Measurements from ENCODE around the gene INSYN2B. TPM values are rescaled to one million over a fixed set of nuclear protein-coding genes. Genes with fewer than 3 reads are reported as not detected.

Gene INSYN2B
- total and polyA plus RNA-seq, 2 of the 8 experiments (the other 6 are each of a cell fraction or from before 2014, with no cell fraction given) = not detected

- no peak for TF ChIP-seq GTF2F1 (IDR thresholded peaks at IDR 0.05; ENCODE audit: borderline replicate concordance, low read depth, low read length)
- ChIA-PET POLR2A (ENCODE audit: partially characterized antibody) (no interaction called here), CTCF (ENCODE audit: partially characterized antibody) (interaction anchor here (1.3 to 3.0 kb wide), 7 partner anchors 8 to 130 kb away, joined by 3 to 15 read pairs (median 8); no protein-coding TSS in a partner anchor)
- Histone ChIP-seq H4K20me1 (replicated peaks in 1 of 2; ENCODE audit: control insufficient read depth in 1 of 2, insufficient read depth in 2 of 2, low read length in 2 of 2) (no peaks in the 10 kb centered on the region), H3K14ac (ENCODE audit: insufficient read length) (no peak overlapping the region), H3K18ac (ENCODE audit: extremely low read depth, low read length) (no peak overlapping the region), H3K56ac (replicated peaks; ENCODE audit: insufficient read length, low read depth, low read length) (no peak overlapping the region), H3K4me3 (ENCODE audit: extremely low read depth in 1 of 4, insufficient read depth in 2 of 4, low read depth in 3 of 4, low read length in 4 of 4) (no peak overlapping the region), H3K23me2 (ENCODE audit: low read depth, low read length) (no peaks in the 10 kb centered on the region), H2AK5ac (ENCODE audit: low read depth, low read length) (no peak overlapping the region), H3K9ac (replicated peaks in 1 of 4; ENCODE audit: extremely low read depth in 1 of 4, low read depth in 3 of 4, low read length in 3 of 4) (no peak overlapping the region), H4K8ac (ENCODE audit: extremely low read depth, insufficient read depth, low read length) (no peak overlapping the region), H3K27me3 (replicated peaks in 1 of 4; ENCODE audit: control insufficient read depth in 3 of 4, extremely low read depth in 1 of 4, insufficient read depth in 3 of 4, low read length in 3 of 4) (no peaks in the 10 kb centered on the region), H3K23ac (ENCODE audit: insufficient read length) (no peak overlapping the region), H2BK15ac (ENCODE audit: low read length) (no peak overlapping the region), H3K79me2 (ENCODE audit: control insufficient read depth in 1 of 2, insufficient read depth in 2 of 2, low read length in 2 of 2) (no peaks in the 10 kb centered on the region), H3K4me1 (replicated peaks in 1 of 4; ENCODE audit: control insufficient read depth in 3 of 4, insufficient read depth in 4 of 4, low read length in 3 of 4) (peaks cover 0 to 3% (median 0%) of the 10 kb centered on the region in 4 experiments; a peak in 1 of 7 replicates), H2BK5ac (ENCODE audit: low read depth, low read length) (no peak overlapping the region), H2BK20ac (ENCODE audit: low read length) (no peak overlapping the region), H3K9me3 (ENCODE audit: insufficient read depth in 2 of 2, low read depth in 1 of 2, low read length in 1 of 2) (no peaks in the 10 kb centered on the region), H4K91ac (replicated peaks; ENCODE audit: insufficient read length, low read length) (no peak overlapping the region), H2BK120ac (replicated peaks; ENCODE audit: low read depth, low read length) (no peak overlapping the region), H3K79me1 (ENCODE audit: low read depth, low read length) (no peaks in the 10 kb centered on the region), H2BK12ac (ENCODE audit: low read depth, low read length) (no peak overlapping the region), H2AFZ (ENCODE audit: low read length) (no peak overlapping the region), H3K4me2 (ENCODE audit: insufficient read depth in 1 of 2, low read depth in 2 of 2, low read length in 2 of 2) (no peak overlapping the region), H4K5ac (ENCODE audit: insufficient read length, low read depth, low read length) (no peak overlapping the region), H3K4ac (replicated peaks; ENCODE audit: insufficient read length, low read depth, low read length) (no peak overlapping the region), H3K27ac (ENCODE audit: low read depth, low read length) (no peak overlapping the region), H3K36me3 (ENCODE audit: control insufficient read depth in 2 of 4, insufficient read depth in 4 of 4, low read length in 3 of 4) (no peaks in the 10 kb centered on the region)
- 86% methylated on average over 4 of the region's 4 CpGs; no CpG with 5 or more reads in 1 of the 2 experiments for WGBS, 2 experiments (ENCODE audit: extremely low coverage in 1 of 2, insufficient coverage in 1 of 2, insufficient read length in 1 of 2, insufficient replicate concordance in 2 of 2, low coverage in 1 of 2, low lambda C conversion rate in 2 of 2, missing lambda C conversion rate in 1 of 2)
- FAIRE-seq = no peak
- no peak for DNase-seq (ENCODE audit: low read depth in 1 of 2, low spot score in 2 of 2)
These were observed 151.9 kb downstream of the INSYN2B start for GRCh38 chr5:169828385-169828784.
